ENCODE measurements around the gene BAHD1.

BAHD1 gene

GRCh38 chr15:40436116-40436891, 4.4 kb upstream of the BAHD1 start:
- DNase-seq (ENCODE audit: low spot score) = peak; percentile 52
- no peak for TF ChIP-seq CTCF (IDR thresholded peaks at IDR 0.05; ENCODE audit: extremely low read depth, missing control alignments)

GRCh38 chr15:40436892-40437751, 3.6 kb upstream of the BAHD1 start:
- DNase-seq (ENCODE audit: low spot score) = no peak

GRCh38 chr15:40437752-40438687, 2.7 kb upstream of the BAHD1 start:
- no peak for DNase-seq (ENCODE audit: low spot score)
- TF ChIP-seq CTCF (IDR thresholded peaks at IDR 0.05; ENCODE audit: extremely low read depth, missing control alignments) = no peak

More at GRCh38 chr15:40436892-40437751, 3.6 kb upstream of the BAHD1 start:
- no peak for TF ChIP-seq CTCF (IDR thresholded peaks at IDR 0.05; ENCODE audit: extremely low read depth, missing control alignments)

- no peak for TF ChIP-seq CTCF (IDR thresholded peaks at IDR 0.05; ENCODE audit: extremely low read depth, missing control alignments)
- DNase-seq (ENCODE audit: low spot score) = no peak
These were observed 2.0 kb upstream of the BAHD1 start for GRCh38 chr15:40438712-40439111.

GRCh38 chr15:40439461-40439959, 1.2 kb upstream of the BAHD1 start:
- TF ChIP-seq CTCF (IDR thresholded peaks at IDR 0.05; ENCODE audit: extremely low read depth, missing control alignments) = no peak
- DNase-seq (ENCODE audit: low spot score) = no peak

GRCh38 chr15:40439960-40440742, 602 bp upstream of the BAHD1 start:
- no peak for TF ChIP-seq CTCF (IDR thresholded peaks at IDR 0.05; ENCODE audit: extremely low read depth, missing control alignments)
- peak; percentile 67 for DNase-seq (ENCODE audit: low spot score)
